Measurements from ENCODE around the gene PARN.
"Not testable (repeated sequence)": the region's sequence is repeated elsewhere in the genome, so short reads cannot be mapped to it uniquely, and the experiment has no call there.

Gene PARN, protein sequence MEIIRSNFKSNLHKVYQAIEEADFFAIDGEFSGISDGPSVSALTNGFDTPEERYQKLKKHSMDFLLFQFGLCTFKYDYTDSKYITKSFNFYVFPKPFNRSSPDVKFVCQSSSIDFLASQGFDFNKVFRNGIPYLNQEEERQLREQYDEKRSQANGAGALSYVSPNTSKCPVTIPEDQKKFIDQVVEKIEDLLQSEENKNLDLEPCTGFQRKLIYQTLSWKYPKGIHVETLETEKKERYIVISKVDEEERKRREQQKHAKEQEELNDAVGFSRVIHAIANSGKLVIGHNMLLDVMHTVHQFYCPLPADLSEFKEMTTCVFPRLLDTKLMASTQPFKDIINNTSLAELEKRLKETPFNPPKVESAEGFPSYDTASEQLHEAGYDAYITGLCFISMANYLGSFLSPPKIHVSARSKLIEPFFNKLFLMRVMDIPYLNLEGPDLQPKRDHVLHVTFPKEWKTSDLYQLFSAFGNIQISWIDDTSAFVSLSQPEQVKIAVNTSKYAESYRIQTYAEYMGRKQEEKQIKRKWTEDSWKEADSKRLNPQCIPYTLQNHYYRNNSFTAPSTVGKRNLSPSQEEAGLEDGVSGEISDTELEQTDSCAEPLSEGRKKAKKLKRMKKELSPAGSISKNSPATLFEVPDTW

DNA sequence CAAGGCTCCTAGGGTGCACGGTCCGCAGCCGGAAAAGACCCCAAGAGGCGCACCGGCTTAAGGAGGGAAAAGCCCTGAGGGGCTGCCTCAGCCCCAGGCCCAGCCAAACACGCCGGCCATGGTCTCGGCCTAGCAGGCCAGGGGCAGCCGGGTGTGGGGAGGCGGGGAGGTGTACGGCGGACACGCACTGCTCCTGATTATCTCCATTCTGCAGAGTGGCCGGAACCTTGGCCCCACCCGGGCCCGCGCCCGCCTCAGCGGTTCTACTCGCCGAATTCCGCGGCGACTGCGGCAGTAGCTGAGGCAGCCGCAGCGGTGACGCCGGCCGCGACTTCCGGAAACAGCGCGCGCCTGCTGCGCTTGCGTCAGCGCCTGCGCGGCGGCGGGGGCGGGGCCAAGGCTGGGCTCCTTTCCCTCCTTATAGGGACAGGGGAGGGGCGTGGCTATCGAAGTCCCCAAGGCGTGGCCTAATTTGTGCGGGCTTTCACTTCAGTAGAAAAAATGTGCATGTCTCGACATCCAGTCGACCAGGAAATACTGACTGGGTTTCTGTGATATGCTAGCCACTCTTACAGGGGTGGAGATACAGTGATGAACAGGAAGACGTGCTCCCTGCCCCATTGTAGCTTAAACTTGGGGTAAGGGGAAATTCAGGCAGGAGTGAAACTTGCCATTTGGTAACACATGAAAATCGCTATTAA lies at the start of gene PARN:
Gene PARN, minus strand, starts transcription at position 342 of the 701 bp plus-strand sequence. Its CDS starts 135 bp downstream, at position 207.
- peak; percentile 98 for DNase-seq

- DNase-seq, result no peak
These were observed 48.9 kb upstream of the PARN start for GRCh38 chr16:14678748-14679497.

DNA sequence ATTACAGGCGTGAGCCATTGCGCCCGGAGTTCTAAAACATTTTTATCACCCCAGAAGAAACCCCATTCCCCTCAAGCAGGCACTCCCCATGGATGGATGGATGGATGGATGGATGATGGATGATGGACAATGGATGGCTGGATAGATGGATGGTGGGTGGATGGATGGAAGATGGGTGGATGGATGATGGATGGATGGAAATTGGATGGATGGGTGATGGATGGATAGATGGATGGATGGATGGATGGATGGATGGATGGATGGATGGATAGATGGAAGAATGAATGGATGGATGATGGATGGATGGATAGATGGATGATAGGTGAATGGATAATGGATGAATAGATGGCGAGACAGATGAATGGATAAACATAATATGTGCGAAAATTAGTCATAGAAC lies 47.6 kb upstream of the PARN start:
- DNase-seq, result no peak

- DNase-seq, result no peak
These were observed 46.6 kb upstream of the PARN start for GRCh38 chr16:14676633-14677032.

DNA sequence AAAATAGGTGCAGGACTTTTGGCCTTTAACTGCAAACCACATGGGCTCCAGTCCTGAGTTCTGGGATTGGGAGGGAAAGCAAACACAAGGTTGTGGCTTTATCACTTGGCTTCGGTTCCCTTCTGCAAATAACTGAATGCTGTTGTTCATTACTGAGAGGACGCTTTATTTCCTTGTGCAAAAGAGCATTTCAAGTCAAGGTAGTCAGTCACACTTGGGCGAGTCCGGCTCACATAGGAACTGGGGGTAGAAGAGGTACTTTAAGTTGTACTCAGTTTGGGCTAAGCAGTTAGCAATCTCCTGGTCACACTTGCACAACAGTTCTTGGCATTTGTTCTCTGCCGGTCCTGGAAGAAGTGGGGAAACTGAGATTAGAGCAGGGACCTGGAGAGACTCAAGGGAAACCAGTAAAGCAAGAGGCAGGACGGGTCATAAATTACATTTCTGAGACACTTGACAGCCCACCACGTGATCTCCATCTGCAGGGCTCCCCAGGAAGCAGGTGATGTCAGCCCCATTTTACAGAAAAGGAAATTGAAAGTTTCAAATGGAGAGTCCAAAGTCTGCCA lies 42.4 kb upstream of the PARN start:
- no peak for DNase-seq

DNA sequence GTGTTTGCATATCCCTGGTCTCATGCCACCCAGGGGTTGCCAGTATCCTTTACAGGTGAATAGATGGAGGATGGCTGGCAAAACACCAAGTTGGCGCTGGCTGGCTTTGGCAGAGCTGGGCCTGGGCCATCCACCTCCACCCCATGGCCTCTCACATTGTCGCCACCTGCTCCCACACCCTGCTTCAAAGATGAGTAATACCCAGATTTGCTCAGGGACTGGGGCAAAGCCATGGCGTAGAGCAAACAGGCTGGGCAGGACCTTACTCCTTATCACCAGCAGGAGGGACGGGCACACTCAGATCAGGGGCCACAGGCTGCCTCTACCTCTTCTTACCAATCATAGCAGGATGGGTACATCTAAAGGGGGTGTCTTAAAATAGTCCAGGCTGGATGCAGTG lies 39.7 kb upstream of the PARN start:
- no peak for DNase-seq

DNA sequence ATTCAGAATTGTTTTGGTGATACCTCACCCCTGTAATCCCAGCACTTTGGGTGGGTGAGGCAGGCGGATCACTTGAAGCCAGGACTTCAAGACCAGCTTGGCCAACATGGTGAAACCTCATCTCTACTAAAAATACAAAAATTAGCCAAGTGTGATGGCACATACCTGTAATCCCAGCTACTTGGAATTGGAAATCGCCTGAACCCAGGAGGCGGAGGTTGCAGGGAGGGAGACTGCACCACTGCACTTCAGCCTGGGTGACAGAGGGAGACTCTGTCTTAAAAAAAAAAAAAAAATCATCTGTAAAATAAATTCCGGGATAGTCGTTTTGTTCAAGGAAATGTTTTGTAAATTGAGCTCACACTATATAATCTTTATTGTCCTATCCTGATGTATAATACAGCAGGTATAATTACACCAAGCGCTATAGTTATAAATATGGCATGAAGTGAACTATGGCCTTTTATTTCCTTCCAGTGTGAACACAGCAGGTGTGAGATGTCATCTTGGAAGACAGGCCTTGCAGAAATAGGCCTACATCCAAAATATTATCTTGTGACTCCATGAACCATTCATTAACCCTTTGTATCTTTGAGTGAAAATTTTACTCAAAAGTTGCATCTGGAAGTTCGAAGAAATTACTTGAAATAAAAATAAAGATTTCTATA lies 38.6 kb upstream of the PARN start:
- DNase-seq, result no peak

GRCh38 chr16:14667347-14668266 lies 37.5 kb upstream of the PARN start:
- no peak for DNase-seq

DNA sequence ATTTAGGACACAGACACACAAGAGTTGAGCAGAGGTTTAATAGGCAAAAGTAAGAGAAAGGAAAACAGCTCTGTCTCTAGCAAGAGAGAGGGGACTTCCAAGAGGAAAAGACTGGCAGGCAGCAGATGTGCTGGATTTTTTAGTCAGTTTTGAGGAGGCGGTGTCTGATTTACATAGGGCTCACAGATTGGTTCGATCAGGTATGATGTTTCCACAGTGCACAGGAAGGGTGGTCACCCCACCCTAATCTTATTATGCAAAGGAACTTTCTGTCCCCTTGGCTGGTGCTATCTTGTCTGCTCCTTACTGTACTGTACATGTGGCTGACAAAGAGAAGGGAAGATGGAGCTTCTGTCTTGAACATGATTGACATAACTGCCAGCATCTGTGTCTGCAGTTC lies 28.0 kb upstream of the PARN start:
- DNase-seq, result no peak

DNA sequence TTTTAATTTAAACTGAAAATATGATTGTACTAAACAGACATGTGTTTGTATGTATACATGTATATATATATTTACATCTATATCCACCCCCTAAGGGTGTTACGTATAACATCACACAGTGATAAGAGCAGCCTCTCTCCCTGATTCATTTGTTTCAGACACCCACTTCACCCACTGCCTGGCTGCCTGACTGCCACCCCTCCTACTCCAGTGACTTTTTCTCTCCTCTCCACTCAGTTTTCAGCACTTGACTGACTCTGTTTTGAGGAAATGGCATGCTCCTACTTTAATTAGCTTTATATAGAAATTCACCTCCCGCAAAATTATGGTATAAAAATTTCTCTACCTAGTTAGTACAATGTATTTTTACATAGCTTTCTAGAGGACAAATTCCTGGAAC lies 22.7 kb upstream of the PARN start:
- no peak for DNase-seq

DNA sequence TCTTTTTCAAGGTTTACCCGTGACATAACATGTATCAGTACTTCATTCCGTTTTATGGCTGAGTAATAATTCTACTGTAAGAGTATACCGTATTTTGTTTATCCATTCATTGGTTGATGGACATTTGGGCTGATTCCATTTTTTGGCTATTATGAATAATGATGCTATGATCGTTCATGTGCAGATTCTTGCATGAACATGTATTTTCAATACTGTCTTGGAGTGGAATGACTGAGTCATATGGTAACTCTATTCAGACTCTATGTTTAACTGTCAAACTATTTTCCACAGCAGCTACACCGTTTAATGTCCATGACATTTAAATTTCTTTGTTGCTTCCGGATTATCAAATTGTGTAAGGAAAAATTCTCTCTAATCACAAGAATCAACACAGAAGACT lies 20.6 kb upstream of the PARN start:
- no peak for DNase-seq

DNA sequence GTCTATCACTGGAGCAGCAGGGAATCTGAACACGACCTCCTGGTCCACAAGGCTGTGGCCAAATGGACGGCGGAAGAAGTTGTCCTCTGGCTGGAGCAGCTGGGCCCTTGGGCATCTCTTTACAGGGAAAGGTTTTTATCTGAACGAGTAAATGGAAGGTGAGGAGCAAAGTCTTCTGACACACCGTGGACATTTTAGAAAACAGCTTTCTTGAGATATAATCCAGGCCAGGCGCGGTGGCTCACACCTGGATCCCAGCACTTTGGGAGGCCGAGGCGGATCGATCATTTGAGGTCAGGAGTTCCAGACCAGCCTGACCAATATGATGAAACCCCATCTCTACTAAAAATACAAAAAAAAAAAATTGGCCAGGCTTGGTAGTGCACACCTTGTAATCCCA lies 19.8 kb upstream of the PARN start:
- DNase-seq, result no peak

DNA sequence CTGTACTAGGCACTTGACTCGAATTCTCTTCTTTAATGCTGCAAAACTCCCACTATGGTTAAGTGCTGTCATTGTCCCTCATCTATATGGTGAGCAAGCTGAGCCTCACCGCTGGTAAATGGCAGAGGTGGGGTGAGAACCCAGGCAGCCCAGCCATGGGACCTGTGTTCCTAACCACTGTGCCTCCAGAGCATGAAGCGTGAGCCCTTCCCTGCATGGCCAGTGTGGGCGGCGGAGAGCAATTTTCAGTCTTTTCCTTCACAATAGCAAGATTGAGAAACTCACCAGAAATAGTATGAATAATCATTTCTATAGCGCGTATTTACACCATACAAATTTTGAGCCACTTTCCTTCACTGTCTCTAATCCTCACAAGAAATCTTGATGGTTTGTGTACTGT lies 11.9 kb upstream of the PARN start:
- no peak for DNase-seq

DNA sequence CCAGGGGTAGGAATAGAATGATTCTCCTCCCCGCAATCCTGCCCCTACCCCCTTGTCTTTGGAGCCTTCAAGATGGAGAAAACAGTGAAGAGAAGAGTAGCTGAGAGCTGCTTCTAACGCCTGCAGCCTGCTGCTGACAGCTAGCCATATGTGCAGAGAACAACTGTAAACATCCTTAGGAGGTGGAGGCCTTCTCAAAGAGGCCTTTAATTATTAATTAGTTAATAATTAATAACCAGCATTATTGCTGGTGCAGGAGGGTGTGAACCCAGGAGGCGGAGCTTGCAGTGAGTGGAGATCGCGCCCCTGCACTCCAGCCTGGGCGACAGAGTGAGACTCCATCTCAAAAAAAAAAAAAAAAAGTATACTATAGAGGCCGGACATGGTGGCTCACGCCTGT lies 11.1 kb upstream of the PARN start:
- no peak for DNase-seq

DNA sequence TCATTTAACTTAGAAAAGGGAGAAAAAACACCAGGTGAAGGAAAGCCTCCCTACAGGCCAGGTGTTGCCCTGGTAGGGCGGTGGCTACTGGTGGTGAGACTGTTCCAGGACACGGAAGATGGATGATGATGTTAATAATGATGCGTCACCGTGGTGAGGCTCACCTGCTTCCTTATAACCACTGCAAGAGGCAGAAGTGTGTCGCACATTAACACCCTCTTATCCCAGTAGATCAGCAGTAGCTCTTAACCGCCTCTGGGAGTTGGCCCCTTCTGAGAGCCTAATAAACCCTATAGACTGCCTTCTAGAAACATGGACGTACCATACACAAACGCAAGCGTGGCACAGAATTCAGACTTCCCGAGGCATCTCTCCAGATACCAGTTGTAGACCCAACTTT lies 10.5 kb upstream of the PARN start:
- no peak for DNase-seq

DNA sequence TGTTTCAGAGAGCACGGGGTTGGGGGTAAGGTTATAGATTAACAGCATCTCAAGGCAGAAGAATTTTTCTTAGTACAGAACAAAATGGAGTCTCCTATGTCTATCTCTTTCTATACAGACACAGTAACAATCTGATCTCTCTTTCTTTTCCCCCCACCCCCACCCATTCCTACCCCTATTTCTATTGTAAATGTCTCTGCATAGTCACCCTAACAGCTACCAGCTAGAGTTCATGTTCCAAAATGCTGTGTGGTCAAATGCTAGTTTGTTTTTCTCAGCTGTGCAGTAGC lies 6.8 kb upstream of the PARN start:
- DNase-seq, result not testable (repeated sequence)

GRCh38 chr16:14636179-14636950 lies 6.3 kb upstream of the PARN start:
- DNase-seq, result not testable (repeated sequence)

DNA sequence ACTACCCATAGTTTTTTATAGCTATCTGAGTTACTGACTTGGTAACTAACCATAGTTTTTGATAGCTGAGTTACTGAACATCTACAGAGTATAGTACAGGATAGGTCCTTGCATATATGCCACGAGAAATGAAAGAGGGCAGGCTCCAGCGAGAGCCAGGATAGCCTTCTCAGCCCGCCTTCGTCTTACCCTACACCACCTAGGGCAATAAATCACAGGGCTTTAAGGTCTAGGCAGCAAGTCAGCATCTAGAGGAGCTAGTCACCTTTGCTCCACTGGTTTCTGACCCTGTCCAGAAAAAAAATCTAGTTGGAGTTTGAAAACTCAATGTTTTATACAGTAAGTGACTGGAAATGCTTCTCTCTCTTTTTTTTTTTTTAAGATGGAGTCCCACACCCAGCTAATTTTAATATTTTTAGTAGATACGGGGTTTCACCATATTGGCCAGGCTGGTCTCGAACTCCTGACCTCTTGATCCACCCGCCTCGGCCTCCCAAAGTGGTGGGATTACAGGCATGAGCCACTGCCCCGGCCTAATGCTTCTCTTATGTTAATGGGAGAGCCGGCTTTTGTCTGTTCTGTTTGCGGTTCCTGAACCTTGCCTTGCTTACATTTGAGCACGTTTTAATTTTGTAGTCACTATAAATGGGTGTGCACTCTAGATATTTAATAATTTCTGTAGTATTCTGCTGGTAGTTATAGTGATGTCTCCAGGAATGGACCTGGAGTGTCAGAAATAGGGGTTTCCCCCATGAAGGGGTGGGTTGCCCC lies 5.5 kb upstream of the PARN start:
- no peak for DNase-seq

DNA sequence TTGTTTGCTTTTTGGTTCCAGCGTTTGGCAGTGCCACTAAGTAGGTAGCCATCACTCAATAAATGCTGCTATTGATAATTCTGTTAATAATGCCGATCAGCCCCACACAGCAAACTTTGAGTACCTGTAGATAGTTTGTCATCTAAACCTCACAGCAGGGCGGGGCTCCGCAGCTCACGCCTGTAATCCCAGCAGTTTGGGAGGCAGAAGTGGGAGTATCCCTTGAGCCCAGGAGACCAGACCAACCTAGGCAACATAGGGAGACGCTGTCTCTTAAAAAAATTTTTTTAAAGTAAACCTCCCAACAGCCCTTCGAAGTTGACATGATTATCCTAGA lies 4.3 kb upstream of the PARN start:
- no peak for DNase-seq

All from retina (tissue), 1 donor.